ENCODE measurements around the gene MTNR1A. TPM values are rescaled to one million over a fixed set of nuclear protein-coding genes. Genes with fewer than 3 reads are reported as not detected.

MTNR1A gene
- total and polyA plus RNA-seq, 2 donors from 2014 or later, result 1.5 TPM; not detected in 1

DNA sequence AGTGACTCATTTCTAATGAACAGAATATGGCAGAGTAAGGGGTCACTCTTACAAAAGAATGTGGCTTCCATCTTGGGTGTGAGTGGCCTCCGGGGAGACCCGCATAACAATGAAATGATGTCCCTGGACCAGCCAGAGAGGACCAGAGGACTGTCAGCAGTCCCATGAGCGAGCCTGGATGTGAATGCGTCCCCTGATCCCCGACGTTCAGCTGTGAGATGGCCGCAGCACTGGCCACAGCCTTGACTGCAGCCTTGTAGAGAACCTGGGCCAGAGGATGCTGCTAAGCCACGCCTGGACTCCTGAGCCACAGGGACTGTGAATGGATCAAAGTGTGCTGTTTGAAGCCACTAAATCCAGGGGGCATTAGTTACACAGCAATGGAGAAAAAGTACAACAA is 53.8 kb downstream of the MTNR1A start:
- Histone ChIP-seq H3K4me3 (ENCODE audit: low read length in 3 of 3) (no peak overlapping the region), H3K27me3 (ENCODE audit: control insufficient read depth, insufficient read depth, low read length) (no peaks in the 10 kb centered on the region), H3K27ac (ENCODE audit: low read depth in 2 of 2, low read length in 2 of 2) (no peak overlapping the region), H3K36me3 (ENCODE audit: control insufficient read depth in 2 of 3, insufficient read depth in 3 of 3, low read length in 3 of 3) (no peaks in the 10 kb centered on the region), H3K9me3 (ENCODE audit: control insufficient read depth in 2 of 3, insufficient read depth in 1 of 3, low read length in 3 of 3) (no peaks in the 10 kb centered on the region), H3K4me1 (ENCODE audit: control insufficient read depth in 2 of 3, insufficient read depth in 2 of 3, low read depth in 1 of 3, low read length in 3 of 3) (no peaks in the 10 kb centered on the region), H3K9ac (ENCODE audit: low read length in 3 of 3) (no peak overlapping the region)
- DNase-seq, result no peak
- no peak for FAIRE-seq
- intact Hi-C loops (cut with DNase I), result no loop called here
- TF ChIP-seq, protein P1, sequence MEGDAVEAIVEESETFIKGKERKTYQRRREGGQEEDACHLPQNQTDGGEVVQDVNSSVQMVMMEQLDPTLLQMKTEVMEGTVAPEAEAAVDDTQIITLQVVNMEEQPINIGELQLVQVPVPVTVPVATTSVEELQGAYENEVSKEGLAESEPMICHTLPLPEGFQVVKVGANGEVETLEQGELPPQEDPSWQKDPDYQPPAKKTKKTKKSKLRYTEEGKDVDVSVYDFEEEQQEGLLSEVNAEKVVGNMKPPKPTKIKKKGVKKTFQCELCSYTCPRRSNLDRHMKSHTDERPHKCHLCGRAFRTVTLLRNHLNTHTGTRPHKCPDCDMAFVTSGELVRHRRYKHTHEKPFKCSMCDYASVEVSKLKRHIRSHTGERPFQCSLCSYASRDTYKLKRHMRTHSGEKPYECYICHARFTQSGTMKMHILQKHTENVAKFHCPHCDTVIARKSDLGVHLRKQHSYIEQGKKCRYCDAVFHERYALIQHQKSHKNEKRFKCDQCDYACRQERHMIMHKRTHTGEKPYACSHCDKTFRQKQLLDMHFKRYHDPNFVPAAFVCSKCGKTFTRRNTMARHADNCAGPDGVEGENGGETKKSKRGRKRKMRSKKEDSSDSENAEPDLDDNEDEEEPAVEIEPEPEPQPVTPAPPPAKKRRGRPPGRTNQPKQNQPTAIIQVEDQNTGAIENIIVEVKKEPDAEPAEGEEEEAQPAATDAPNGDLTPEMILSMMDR (IDR thresholded peaks at IDR 0.05; ENCODE audit: borderline replicate concordance, extremely low read depth, insufficient read depth), result no peak

- DNase-seq, result peak in 2 of 5 donors; percentile 1 to 72
- no peaks in the 10 kb centered on the region for H3K4me1 ChIP-seq (ENCODE audit: control insufficient read depth in 2 of 3, insufficient read depth in 2 of 3, low read depth in 1 of 3, low read length in 3 of 3)
- H3K9me3 ChIP-seq (ENCODE audit: control insufficient read depth in 2 of 3, insufficient read depth in 1 of 3, low read length in 3 of 3), result no peaks in the 10 kb centered on the region
- H3K9ac ChIP-seq (ENCODE audit: low read length in 3 of 3), result no peak overlapping the region
- H3K27ac ChIP-seq (ENCODE audit: low read depth in 2 of 2, low read length in 2 of 2), result no peak overlapping the region
- H3K27me3 ChIP-seq (ENCODE audit: control insufficient read depth, insufficient read depth, low read length), result no peaks in the 10 kb centered on the region
- no peaks in the 10 kb centered on the region for H3K36me3 ChIP-seq (ENCODE audit: control insufficient read depth in 2 of 3, insufficient read depth in 3 of 3, low read length in 3 of 3)
- no peak for FAIRE-seq
- intact Hi-C loops (cut with DNase I), result no loop called here
- no peak overlapping the region for H3K4me3 ChIP-seq (ENCODE audit: low read length in 3 of 3)
- TF ChIP-seq, protein P1 (IDR thresholded peaks at IDR 0.05; ENCODE audit: borderline replicate concordance, extremely low read depth, insufficient read depth), result no peak
These were observed 54.6 kb downstream of the MTNR1A start for GRCh38 chr4:186500721-186501304.

- Histone ChIP-seq H3K4me3 (ENCODE audit: low read length in 3 of 3) (no peak overlapping the region), H3K27me3 (ENCODE audit: control insufficient read depth, insufficient read depth, low read length) (no peaks in the 10 kb centered on the region), H3K9ac (ENCODE audit: low read length in 3 of 3) (no peak overlapping the region), H3K27ac (ENCODE audit: low read depth in 2 of 2, low read length in 2 of 2) (no peak overlapping the region), H3K36me3 (ENCODE audit: control insufficient read depth in 2 of 3, insufficient read depth in 3 of 3, low read length in 3 of 3) (no peaks in the 10 kb centered on the region), H3K4me1 (ENCODE audit: control insufficient read depth in 2 of 3, insufficient read depth in 2 of 3, low read depth in 1 of 3, low read length in 3 of 3) (no peaks in the 10 kb centered on the region), H3K9me3 (ENCODE audit: control insufficient read depth in 2 of 3, insufficient read depth in 1 of 3, low read length in 3 of 3) (no peaks in the 10 kb centered on the region)
- FAIRE-seq, result no peak
- intact Hi-C loops (cut with DNase I), result no loop called here
- no peak for DNase-seq
- TF ChIP-seq, protein P1 (IDR thresholded peaks at IDR 0.05; ENCODE audit: borderline replicate concordance, extremely low read depth, insufficient read depth), result no peak
These were observed 55.9 kb downstream of the MTNR1A start for GRCh38 chr4:186499467-186499866.

- Histone ChIP-seq H3K9me3 (ENCODE audit: control insufficient read depth in 2 of 3, insufficient read depth in 1 of 3, low read length in 3 of 3) (no peaks in the 10 kb centered on the region), H3K4me3 (ENCODE audit: low read length in 3 of 3) (no peak overlapping the region), H3K36me3 (ENCODE audit: control insufficient read depth in 2 of 3, insufficient read depth in 3 of 3, low read length in 3 of 3) (no peaks in the 10 kb centered on the region), H3K4me1 (ENCODE audit: control insufficient read depth in 2 of 3, insufficient read depth in 2 of 3, low read depth in 1 of 3, low read length in 3 of 3) (no peaks in the 10 kb centered on the region), H3K9ac (ENCODE audit: low read length in 3 of 3) (no peak overlapping the region), H3K27ac (ENCODE audit: low read depth in 2 of 2, low read length in 2 of 2) (no peak overlapping the region), H3K27me3 (ENCODE audit: control insufficient read depth, insufficient read depth, low read length) (no peaks in the 10 kb centered on the region)
- TF ChIP-seq, protein P1 (IDR thresholded peaks at IDR 0.05; ENCODE audit: borderline replicate concordance, extremely low read depth, insufficient read depth), result no peak
- DNase-seq (no peak), FAIRE-seq (no peak)
- intact Hi-C loops (cut with DNase I), result no loop called here
These were observed 58.3 kb downstream of the MTNR1A start for GRCh38 chr4:186497043-186497442.

Measured in kidney (tissue), 14 donors.